WERI-Rb-1 (cell line): ENCODE results near the gene SNX10.

ENCODE experiments used
- DNase-seq: peaks from one replicate; pipeline ENCODE4 v3.0.0-alpha.2; 2020
- H3K27ac ChIP-seq: fragments of 250-450 bp; sonication (Bioruptor Pico); 2 replicates; pipeline ENCODE4 v1.5.1; 2020; ENCODE audit warnings: mild to moderate bottlenecking, moderate library complexity
- H3K27me3 ChIP-seq: fragments of 250-450 bp; sonication (Bioruptor Pico); 2 replicates; pipeline ENCODE4 v1.5.1; 2021; ENCODE audit warnings: mild to moderate bottlenecking, low read depth, moderate library complexity; ENCODE audit not compliant: insufficient read depth, severe bottlenecking
- H3K36me3 ChIP-seq: fragments of 250-450 bp; sonication (Bioruptor Pico); 2 replicates; pipeline ENCODE4 v1.5.1; 2020; ENCODE audit warnings: mild to moderate bottlenecking, moderate library complexity
- H3K4me3 ChIP-seq: 2 replicates; pipeline ENCODE4 v1.5.1; 2011; ENCODE audit warnings: low read depth, mild to moderate bottlenecking, control low read depth, low read length
- H3K9me3 ChIP-seq: fragments of 250-450 bp; sonication (Bioruptor Pico); 2 replicates; pipeline ENCODE4 v1.5.1; 2021; ENCODE audit warnings: mild to moderate bottlenecking, moderate library complexity; ENCODE audit not compliant: severe bottlenecking
- CTCF ChIP-seq: IDR thresholded peaks from 2 replicates; pipeline ENCODE4 v1.5.1; 2011; ENCODE audit warnings: low read depth, mild to moderate bottlenecking, control low read depth, inconsistent platforms, low read length

SNX10 gene

GRCh38 chr7:26326211-26326610, 34.5 kb downstream of the SNX10 start:
- no peak overlapping the region for H3K27ac ChIP-seq
- H3K4me3 ChIP-seq, result no peak overlapping the region

GRCh38 chr7:26328498-26329390, 37.1 kb downstream of the SNX10 start:
- no peak for TF ChIP-seq CTCF
- no peaks in the 10 kb centered on the region for H3K9me3 ChIP-seq
- no peak overlapping the region for H3K27ac ChIP-seq
- DNase-seq, result no peak
- no peaks in the 10 kb centered on the region for H3K36me3 ChIP-seq
- H3K27me3 ChIP-seq, result no peaks in the 10 kb centered on the region
- no peak overlapping the region for H3K4me3 ChIP-seq

More at GRCh38 chr7:26326211-26326610, 34.5 kb downstream of the SNX10 start:
- no peak for DNase-seq
- H3K27me3 ChIP-seq, result no peaks in the 10 kb centered on the region
- TF ChIP-seq CTCF, result no peak
- H3K36me3 ChIP-seq, result no peaks in the 10 kb centered on the region
- no peaks in the 10 kb centered on the region for H3K9me3 ChIP-seq

- no peaks in the 10 kb centered on the region for H3K27me3 ChIP-seq
- H3K27ac ChIP-seq, result no peak overlapping the region
- no peak for TF ChIP-seq CTCF
- H3K36me3 ChIP-seq, result no peaks in the 10 kb centered on the region
- H3K9me3 ChIP-seq, result no peaks in the 10 kb centered on the region
- H3K4me3 ChIP-seq, result no peak overlapping the region
- no peak for DNase-seq
Observed at GRCh38 chr7:26329520-26330255, 38.0 kb downstream of the SNX10 start.

- no peaks in the 10 kb centered on the region for H3K27me3 ChIP-seq
- no peak overlapping the region for H3K4me3 ChIP-seq
- no peak overlapping the region for H3K27ac ChIP-seq
- H3K9me3 ChIP-seq, result no peaks in the 10 kb centered on the region
- H3K36me3 ChIP-seq, result no peaks in the 10 kb centered on the region
- no peak for DNase-seq
- no peak for TF ChIP-seq CTCF
Observed at GRCh38 chr7:26331113-26331512, 39.5 kb downstream of the SNX10 start.

- TF ChIP-seq CTCF, result no peak
- no peak overlapping the region for H3K27ac ChIP-seq
- H3K4me3 ChIP-seq, result no peak overlapping the region
- H3K9me3 ChIP-seq, result no peaks in the 10 kb centered on the region
- H3K36me3 ChIP-seq, result no peaks in the 10 kb centered on the region
- no peak for DNase-seq
- no peaks in the 10 kb centered on the region for H3K27me3 ChIP-seq
Observed at GRCh38 chr7:26331789-26332188, 40.1 kb downstream of the SNX10 start.
